GM12878 (cell line): Measurements from ENCODE around the gene MAPRE2.

ENCODE experiments used
- EP300 ChIP-seq, 2 experiments: fragments of 150-350 bp in 1 of 2; IDR thresholded peaks; 2 replicates each; pipeline ENCODE4 v1.6.1; 2011 to 2012; ENCODE audit warnings: low read depth in 2 of 2, low read length in 2 of 2, borderline replicate concordance in 1 of 2, improper control_type of control experiment in 1 of 2, inconsistent platforms in 1 of 2; ENCODE audit not compliant: control insufficient read depth in 1 of 2
- RELA ChIP-seq: fragments of 450-650 bp; IDR thresholded peaks from 2 replicates; pipeline ENCODE4 v1.8.0; 2014; ENCODE audit warnings: borderline replicate concordance; ENCODE audit not compliant: partially characterized antibody
- TF ChIP-seq, protein P1 (sequence below), 3 experiments: IDR thresholded peaks in 2 of 3; conservative IDR thresholded peaks in 1 of 3; 2 replicates each; pipeline ENCODE4 v1.5.1; 2011; ENCODE audit warnings: low read depth in 3 of 3, low read length in 3 of 3, mild to moderate bottlenecking in 3 of 3, control low read depth in 2 of 3, moderate library complexity in 2 of 3, inconsistent platforms in 1 of 3, mixed read lengths in 1 of 3; ENCODE audit not compliant: control insufficient read depth in 2 of 3, insufficient read depth in 1 of 3; ENCODE audit errors: extremely low read depth in 1 of 3

DNA sequence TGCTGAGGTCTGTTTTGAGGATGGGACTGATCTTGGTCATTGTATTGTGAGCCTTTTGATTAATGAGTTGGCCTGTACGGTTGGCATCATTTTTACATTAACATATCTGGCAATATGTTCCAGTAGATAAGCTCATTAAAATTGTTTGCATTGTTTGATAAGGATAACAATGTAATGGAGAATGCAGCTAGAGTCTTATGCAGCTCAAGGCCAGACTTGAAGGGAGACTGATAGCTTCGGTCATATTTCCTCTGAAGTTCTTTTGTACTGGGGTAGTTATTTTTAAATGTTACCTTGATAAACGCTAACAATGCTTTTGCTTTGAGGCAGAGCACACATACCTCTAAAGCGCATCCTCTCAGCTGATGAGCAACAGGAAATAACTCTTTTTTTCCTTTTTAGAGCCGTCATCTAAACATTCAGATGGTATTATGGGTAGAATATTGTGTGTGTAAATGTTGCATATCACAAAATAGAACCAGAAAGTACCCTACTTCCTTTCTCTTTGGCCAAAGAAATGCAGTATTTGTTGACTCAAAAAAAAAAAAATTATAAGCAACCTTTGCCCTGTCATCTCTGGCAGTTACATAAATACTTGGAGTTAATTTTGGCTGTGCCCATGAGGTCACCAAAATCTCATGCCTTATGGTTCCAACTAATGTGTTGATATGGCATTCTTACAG lies 1.3 kb downstream of the MAPRE2 start:
- TF ChIP-seq EP300 (IDR thresholded peaks at IDR 0.05; ENCODE audit: borderline replicate concordance in 1 of 2, control insufficient read depth in 1 of 2, low read depth in 2 of 2, low read length in 2 of 2) (no peak), RELA (no peak)
- TF ChIP-seq, protein P1, sequence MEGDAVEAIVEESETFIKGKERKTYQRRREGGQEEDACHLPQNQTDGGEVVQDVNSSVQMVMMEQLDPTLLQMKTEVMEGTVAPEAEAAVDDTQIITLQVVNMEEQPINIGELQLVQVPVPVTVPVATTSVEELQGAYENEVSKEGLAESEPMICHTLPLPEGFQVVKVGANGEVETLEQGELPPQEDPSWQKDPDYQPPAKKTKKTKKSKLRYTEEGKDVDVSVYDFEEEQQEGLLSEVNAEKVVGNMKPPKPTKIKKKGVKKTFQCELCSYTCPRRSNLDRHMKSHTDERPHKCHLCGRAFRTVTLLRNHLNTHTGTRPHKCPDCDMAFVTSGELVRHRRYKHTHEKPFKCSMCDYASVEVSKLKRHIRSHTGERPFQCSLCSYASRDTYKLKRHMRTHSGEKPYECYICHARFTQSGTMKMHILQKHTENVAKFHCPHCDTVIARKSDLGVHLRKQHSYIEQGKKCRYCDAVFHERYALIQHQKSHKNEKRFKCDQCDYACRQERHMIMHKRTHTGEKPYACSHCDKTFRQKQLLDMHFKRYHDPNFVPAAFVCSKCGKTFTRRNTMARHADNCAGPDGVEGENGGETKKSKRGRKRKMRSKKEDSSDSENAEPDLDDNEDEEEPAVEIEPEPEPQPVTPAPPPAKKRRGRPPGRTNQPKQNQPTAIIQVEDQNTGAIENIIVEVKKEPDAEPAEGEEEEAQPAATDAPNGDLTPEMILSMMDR (IDR thresholded peaks at IDR 0.05 in 2 of 3, conservative IDR thresholded peaks at IDR 0.05 in 1 of 3; ENCODE audit: control insufficient read depth in 2 of 3, extremely low read depth in 1 of 3, insufficient read depth in 1 of 3, low read depth in 3 of 3, low read length in 3 of 3): no peak
